Natural killer cell treated with Interleukin-12 subunit alpha and Interleukin-12 subunit beta and Interleukin-15 and Interleukin-18, amount 100 ng/mL, for 72 hours (primary cell): Measurements from ENCODE around the gene EDIL3. TPM values are rescaled to one million over a fixed set of nuclear protein-coding genes. Genes with fewer than 3 reads are reported as not detected.
"Not testable (repeated sequence)": the region's sequence is repeated elsewhere in the genome, so short reads cannot be mapped to it uniquely, and the experiment has no call there.

Experiments
- ATAC-seq, 2 donors: fragments of 150-1000 bp; cut with Tn5 transposase in 1 of 2; sonication (Bioruptor Pico), chemical (Tn5 transposase) in 1 of 2; 2 replicates each; pipeline ENCODE4 v1.10.0; 2021
- DNase-seq: peaks from one replicate; pipeline ENCODE4 v3.0.0; 2022; ENCODE audit warnings: low spot score
- H3K27ac Mint-ChIP-seq, 2 donors: 1 replicate in 1 of 2; 2 replicates in 1 of 2; pipeline ENCODE4 v1.8.0; 2022; ENCODE audit warnings: mixed read lengths in 2 of 2, mild to moderate bottlenecking in 1 of 2, moderate library complexity in 1 of 2
- H3K27me3 Mint-ChIP-seq, 2 donors: 1 replicate in 1 of 2; 2 replicates in 1 of 2; pipeline ENCODE4 v1.8.0; 2022; ENCODE audit warnings: mixed read lengths in 2 of 2
- H3K36me3 Mint-ChIP-seq: one replicate; pipeline ENCODE4 v1.8.0; 2022; ENCODE audit warnings: mixed read lengths
- H3K4me1 Mint-ChIP-seq, 2 donors: 1 replicate in 1 of 2; 2 replicates in 1 of 2; pipeline ENCODE4 v1.8.0; 2022; ENCODE audit warnings: low read depth in 2 of 2, mixed read lengths in 2 of 2, mild to moderate bottlenecking in 1 of 2
- H3K4me3 Mint-ChIP-seq: one replicate; pipeline ENCODE4 v1.8.0; 2022; ENCODE audit warnings: mixed read lengths
- H3K9me3 Mint-ChIP-seq: 2 replicates; pipeline ENCODE4 v1.8.0; 2022; ENCODE audit warnings: mixed read lengths
- total RNA-seq, 2 donors: library from RNA; stranded (reverse); gene quantifications; one replicate each; pipeline ENCODE4 v1.2.3, GENCODE V29; 2022

Gene EDIL3
- total RNA-seq, 2 donors from 2014 or later: not detected

GRCh38 chr5:84184857-84185256, 199.8 kb downstream of the EDIL3 start:
- ATAC-seq (no peak), DNase-seq (no peak)
- Mint-ChIP-seq H3K4me1 (no peaks in the 10 kb centered on the region), H3K36me3 (peaks cover 5% of the 10 kb centered on the region), H3K27me3 (no peaks in the 10 kb centered on the region), H3K9me3 (peaks cover 12% of the 10 kb centered on the region), H3K27ac (no peak overlapping the region), H3K4me3 (no peak overlapping the region)

GRCh38 chr5:84181093-84181492, 203.6 kb downstream of the EDIL3 start:
- Mint-ChIP-seq H3K27me3 (no peaks in the 10 kb centered on the region), H3K27ac (no peak overlapping the region), H3K9me3 (peaks cover 12% of the 10 kb centered on the region), H3K4me1 (no peaks in the 10 kb centered on the region), H3K36me3 (peaks cover 5% of the 10 kb centered on the region), H3K4me3 (no peak overlapping the region)
- ATAC-seq: no peak
- no peak for DNase-seq

GRCh38 chr5:84168841-84169240, 215.8 kb downstream of the EDIL3 start:
- ATAC-seq: no peak
- Mint-ChIP-seq H3K27me3 (no peaks in the 10 kb centered on the region), H3K27ac (no peak overlapping the region), H3K36me3 (no peaks in the 10 kb centered on the region), H3K9me3 (peaks cover 9% of the 10 kb centered on the region), H3K4me1 (no peaks in the 10 kb centered on the region), H3K4me3 (no peak overlapping the region)
- DNase-seq: no peak

- DNase-seq: no peak
- Mint-ChIP-seq H3K4me3 (no peak overlapping the region), H3K36me3 (no peaks in the 10 kb centered on the region), H3K4me1 (no peaks in the 10 kb centered on the region), H3K9me3 (peaks cover 4% of the 10 kb centered on the region), H3K27ac (no peak overlapping the region), H3K27me3 (no peaks in the 10 kb centered on the region)
- ATAC-seq: no peak
Measured at GRCh38 chr5:84163671-84164070, 221.0 kb downstream of the EDIL3 start.

GRCh38 chr5:84162695-84163094, 222.0 kb downstream of the EDIL3 start:
- peaks cover 4% of the 10 kb centered on the region for H3K9me3 Mint-ChIP-seq
- no peaks in the 10 kb centered on the region for H3K36me3 Mint-ChIP-seq
- ATAC-seq (no peak), DNase-seq (no peak)
- no peak overlapping the region for H3K27ac Mint-ChIP-seq
- no peaks in the 10 kb centered on the region for H3K27me3 Mint-ChIP-seq
- no peaks in the 10 kb centered on the region for H3K4me1 Mint-ChIP-seq
- H3K4me3 Mint-ChIP-seq: no peak overlapping the region

GRCh38 chr5:84160650-84161049, 224.0 kb downstream of the EDIL3 start:
- H3K4me1 Mint-ChIP-seq, H3K27me3 Mint-ChIP-seq, H3K9me3 Mint-ChIP-seq, DNase-seq, H3K36me3 Mint-ChIP-seq, H3K4me3 Mint-ChIP-seq, ATAC-seq, H3K27ac Mint-ChIP-seq: not testable (repeated sequence)

- H3K4me3 Mint-ChIP-seq: no peak overlapping the region
- H3K4me1 Mint-ChIP-seq: no peaks in the 10 kb centered on the region
- peaks cover 5% of the 10 kb centered on the region for H3K9me3 Mint-ChIP-seq
- H3K27me3 Mint-ChIP-seq: no peaks in the 10 kb centered on the region
- no peaks in the 10 kb centered on the region for H3K36me3 Mint-ChIP-seq
- H3K27ac Mint-ChIP-seq: no peak overlapping the region
- ATAC-seq (no peak), DNase-seq (no peak)
Measured at GRCh38 chr5:84149094-84149493, 235.6 kb downstream of the EDIL3 start.

- no peaks in the 10 kb centered on the region for H3K27me3 Mint-ChIP-seq
- no peaks in the 10 kb centered on the region for H3K36me3 Mint-ChIP-seq
- peaks cover 5% of the 10 kb centered on the region for H3K9me3 Mint-ChIP-seq
- DNase-seq: no peak
- H3K27ac Mint-ChIP-seq: no peak overlapping the region
- no peak for ATAC-seq
- no peaks in the 10 kb centered on the region for H3K4me1 Mint-ChIP-seq
- no peak overlapping the region for H3K4me3 Mint-ChIP-seq
Measured at GRCh38 chr5:84148651-84149050, 236.0 kb downstream of the EDIL3 start.

GRCh38 chr5:84137541-84137940, 247.1 kb downstream of the EDIL3 start:
- Mint-ChIP-seq H3K27me3 (no peaks in the 10 kb centered on the region), H3K4me1 (no peaks in the 10 kb centered on the region), H3K4me3 (no peak overlapping the region), H3K36me3 (no peaks in the 10 kb centered on the region), H3K9me3 (peaks cover 8% of the 10 kb centered on the region), H3K27ac (no peak overlapping the region)
- no peak for ATAC-seq
- DNase-seq: no peak

- ATAC-seq: no peak
- H3K4me1 Mint-ChIP-seq: no peaks in the 10 kb centered on the region
- DNase-seq: no peak
- H3K27me3 Mint-ChIP-seq: no peaks in the 10 kb centered on the region
- H3K4me3 Mint-ChIP-seq: no peak overlapping the region
- no peak overlapping the region for H3K27ac Mint-ChIP-seq
- peaks cover 3% of the 10 kb centered on the region for H3K9me3 Mint-ChIP-seq
- H3K36me3 Mint-ChIP-seq: no peaks in the 10 kb centered on the region
Measured at GRCh38 chr5:84131372-84131771, 253.3 kb downstream of the EDIL3 start.

- Mint-ChIP-seq H3K9me3 (peaks cover 3% of the 10 kb centered on the region), H3K4me1 (no peaks in the 10 kb centered on the region)
- no peak for ATAC-seq
Measured at GRCh38 chr5:84130006-84130580, 254.6 kb downstream of the EDIL3 start.

GRCh38 chr5:84125216-84125615, 259.5 kb downstream of the EDIL3 start:
- H3K27me3 Mint-ChIP-seq: no peaks in the 10 kb centered on the region
- no peak for ATAC-seq
- DNase-seq: no peak
- no peak overlapping the region for H3K27ac Mint-ChIP-seq
- no peak overlapping the region for H3K4me3 Mint-ChIP-seq
- no peaks in the 10 kb centered on the region for H3K4me1 Mint-ChIP-seq
- H3K9me3 Mint-ChIP-seq: peaks cover 3% of the 10 kb centered on the region
- no peaks in the 10 kb centered on the region for H3K36me3 Mint-ChIP-seq

More at GRCh38 chr5:84130006-84130580, 254.6 kb downstream of the EDIL3 start:
- no peak for DNase-seq
- Mint-ChIP-seq H3K36me3 (no peaks in the 10 kb centered on the region), H3K27me3 (no peaks in the 10 kb centered on the region), H3K27ac (no peak overlapping the region), H3K4me3 (no peak overlapping the region)

- no peaks in the 10 kb centered on the region for H3K4me1 Mint-ChIP-seq
- H3K9me3 Mint-ChIP-seq: no peaks in the 10 kb centered on the region
- DNase-seq (no peak), ATAC-seq (no peak)
- no peak overlapping the region for H3K27ac Mint-ChIP-seq
- H3K36me3 Mint-ChIP-seq: no peaks in the 10 kb centered on the region
- H3K27me3 Mint-ChIP-seq: no peaks in the 10 kb centered on the region
- no peak overlapping the region for H3K4me3 Mint-ChIP-seq
Measured at GRCh38 chr5:84119252-84119651, 265.4 kb downstream of the EDIL3 start.

GRCh38 chr5:84118551-84118950, 266.1 kb downstream of the EDIL3 start:
- Mint-ChIP-seq H3K4me3 (no peak overlapping the region), H3K9me3 (no peaks in the 10 kb centered on the region), H3K27me3 (no peaks in the 10 kb centered on the region), H3K36me3 (no peaks in the 10 kb centered on the region), H3K4me1 (no peaks in the 10 kb centered on the region), H3K27ac (no peak overlapping the region)
- DNase-seq (no peak), ATAC-seq (no peak)

- no peak overlapping the region for H3K4me3 Mint-ChIP-seq
- no peaks in the 10 kb centered on the region for H3K4me1 Mint-ChIP-seq
- H3K27me3 Mint-ChIP-seq: no peaks in the 10 kb centered on the region
- H3K27ac Mint-ChIP-seq: no peak overlapping the region
- ATAC-seq (no peak), DNase-seq (no peak)
- H3K9me3 Mint-ChIP-seq: peaks cover 8% of the 10 kb centered on the region
- H3K36me3 Mint-ChIP-seq: no peaks in the 10 kb centered on the region
Measured at GRCh38 chr5:84115727-84116126, 269.0 kb downstream of the EDIL3 start.
